Smooth muscle cell (in vitro differentiated cells): Measurements from ENCODE around the gene PTPRN2. TPM values are rescaled to one million over a fixed set of nuclear protein-coding genes. Genes with fewer than 3 reads are reported as not detected.

ENCODE experiments used
- DNase-seq: peaks from one replicate; lab custom pipeline; 2025; ENCODE audit not compliant: unreplicated experiment; lab: John Stamatoyannopoulos, UW
- H2AFZ ChIP-seq: fragments of 200-600 bp; sonication (generic); 2 replicates; pipeline ENCODE4 v1.6.0; 2016; ENCODE audit warnings: antibody characterized with exemption, low read depth, mild to moderate bottlenecking
- H3F3A ChIP-seq: fragments of 200-600 bp; sonication (generic); 2 replicates; pipeline ENCODE4 v1.6.0; 2017; ENCODE audit warnings: antibody characterized with exemption, low read depth
- H3K27ac ChIP-seq: fragments of 200-600 bp; sonication (generic); 2 replicates; pipeline ENCODE4 v1.5.1; 2016; ENCODE audit warnings: low read depth, mild to moderate bottlenecking
- H3K27me3 ChIP-seq: fragments of 200-600 bp; sonication (generic); 2 replicates; pipeline ENCODE4 v1.6.1; 2016; ENCODE audit warnings: low read depth, mild to moderate bottlenecking
- H3K36me3 ChIP-seq: fragments of 200-600 bp; sonication (generic); 2 replicates; pipeline ENCODE4 v1.5.1; 2016; ENCODE audit warnings: low read depth
- H3K4me1 ChIP-seq: fragments of 200-600 bp; sonication (generic); 2 replicates; pipeline ENCODE4 v1.5.1; 2016; ENCODE audit warnings: low read depth
- H3K4me2 ChIP-seq: fragments of 200-600 bp; sonication (generic); 2 replicates; pipeline ENCODE4 v1.6.0; 2016; ENCODE audit warnings: mild to moderate bottlenecking
- H3K4me3 ChIP-seq: fragments of 200-600 bp; sonication (generic); 2 replicates; pipeline ENCODE4 v1.5.1; 2016; ENCODE audit warnings: mild to moderate bottlenecking
- H3K79me2 ChIP-seq: fragments of 200-600 bp; sonication (generic); 2 replicates; pipeline ENCODE4 v1.6.0; 2016; ENCODE audit warnings: low read depth, mild to moderate bottlenecking
- H3K9ac ChIP-seq: fragments of 200-600 bp; sonication (generic); 2 replicates; pipeline ENCODE4 v1.6.0; 2016; ENCODE audit warnings: low read depth
- H3K9me3 ChIP-seq: fragments of 200-600 bp; sonication (generic); replicated peaks from 2 replicates; pipeline ENCODE4 v1.5.1; 2016; ENCODE audit warnings: low read depth
- H4K20me1 ChIP-seq: fragments of 200-600 bp; sonication (generic); 2 replicates; pipeline ENCODE4 v1.6.0; 2016; ENCODE audit warnings: low read depth
- CTCF ChIP-seq: fragments of 200-600 bp; sonication (generic); IDR thresholded peaks from 2 replicates; pipeline ENCODE4 v1.5.1; 2017; ENCODE audit warnings: borderline replicate concordance, mild to moderate bottlenecking, antibody characterized with exemption; ENCODE audit not compliant: insufficient read depth, poor library complexity, severe bottlenecking
- WGBS: methylation state at CpG from one replicate; pipeline ENCODE4 v1.1.7; 2016; ENCODE audit warnings: low lambda C conversion rate; 5-methylcytosine and 5-hydroxymethylcytosine counted together
- polyA plus RNA-seq: library from polyadenylated mRNA; unstranded; fragments of >200 nt; fragmentation: Nextera tagmentation; extraction: Ambion mirVana; gene quantifications from 2 replicates; pipeline ENCODE4 v1.2.1, GENCODE V29; 2016
- total RNA-seq: library from RNA; depleted of rRNA; stranded (reverse); fragments of >200 nt; gene quantifications from 2 replicates; pipeline ENCODE4 v1.2.3, GENCODE V29; 2014

PTPRN2 gene
- total and polyA plus RNA-seq, 2 experiments from 2014 or later = 0.09 to 0.87 TPM

- DNase-seq = no peak
- 96% methylated on average over 32 of the region's 55 CpGs for WGBS
- no peaks in the 10 kb centered on the region for H3K36me3 ChIP-seq
- H3F3A ChIP-seq = no peaks in the 10 kb centered on the region
- no peak overlapping the region for H3K27ac ChIP-seq
- no peak for TF ChIP-seq CTCF
- H3K9ac ChIP-seq = no peak overlapping the region
- no peaks in the 10 kb centered on the region for H4K20me1 ChIP-seq
- H3K4me3 ChIP-seq = no peak overlapping the region
- no peaks in the 10 kb centered on the region for H3K27me3 ChIP-seq
- H3K9me3 ChIP-seq = no peaks in the 10 kb centered on the region
- no peak overlapping the region for H3K4me2 ChIP-seq
- no peaks in the 10 kb centered on the region for H3K79me2 ChIP-seq
- H3K4me1 ChIP-seq = peaks cover 5% of the 10 kb centered on the region
- H2AFZ ChIP-seq = no peak overlapping the region
These were observed 777.5 kb downstream of the PTPRN2 start for GRCh38 chr7:157809863-157810851.

DNA sequence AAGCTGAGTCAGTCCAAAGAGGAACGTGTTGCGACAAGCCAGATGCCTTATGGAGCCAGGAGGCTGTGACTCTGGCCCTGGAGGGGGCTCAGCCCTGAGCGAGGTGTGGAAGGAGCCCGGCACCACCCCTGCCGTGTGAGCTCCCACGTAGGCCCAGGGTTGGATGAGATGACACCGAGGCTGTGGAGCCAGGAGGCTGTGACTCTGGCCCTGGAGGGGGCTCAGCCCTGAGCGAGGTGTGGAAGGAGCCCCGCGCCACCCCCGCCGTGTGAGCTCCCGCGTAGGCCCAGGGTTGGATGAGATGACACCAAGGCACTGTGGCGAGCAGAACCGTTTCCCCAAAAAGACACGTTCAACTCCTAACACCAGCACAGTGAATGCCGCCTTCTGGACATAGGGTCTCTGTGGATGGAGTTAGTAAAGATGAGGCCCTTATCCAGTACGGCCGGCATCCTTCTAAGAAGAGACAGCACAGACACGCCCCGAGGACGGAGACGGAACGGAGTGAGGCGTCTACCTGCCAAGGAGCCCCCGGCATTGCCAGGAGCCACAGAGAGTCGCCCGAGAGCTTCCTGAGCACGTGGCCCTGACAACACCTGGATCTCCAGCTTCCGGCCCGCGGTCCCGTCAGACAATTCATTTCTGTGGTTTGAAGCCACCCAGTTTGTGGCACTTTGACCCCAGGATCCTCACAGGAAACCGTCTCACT is 778.3 kb downstream of the PTPRN2 start:
- no peak for DNase-seq
- Histone ChIP-seq H3K4me3 (no peak overlapping the region), H3K9ac (no peak overlapping the region), H3K27me3 (no peaks in the 10 kb centered on the region), H3F3A (no peaks in the 10 kb centered on the region), H3K36me3 (no peaks in the 10 kb centered on the region), H3K4me2 (no peak overlapping the region), H4K20me1 (no peaks in the 10 kb centered on the region), H3K9me3 (no peaks in the 10 kb centered on the region), H3K79me2 (no peaks in the 10 kb centered on the region), H3K4me1 (peaks cover 5% of the 10 kb centered on the region), H2AFZ (no peak overlapping the region), H3K27ac (no peak overlapping the region)
- 95% methylated on average over 30 of the region's 35 CpGs for WGBS
- no peak for TF ChIP-seq CTCF

GRCh38 chr7:157808042-157808441 is 779.6 kb downstream of the PTPRN2 start:
- WGBS = 95% methylated on average over 3 of the region's 9 CpGs
- no peak for DNase-seq

More at GRCh38 chr7:157808042-157808441, 779.6 kb downstream of the PTPRN2 start:
- no peaks in the 10 kb centered on the region for H3K27me3 ChIP-seq
- H3K36me3 ChIP-seq = no peaks in the 10 kb centered on the region
- H3K9me3 ChIP-seq = no peaks in the 10 kb centered on the region
- H3K4me1 ChIP-seq = peaks cover 5% of the 10 kb centered on the region
- no peak overlapping the region for H3K4me2 ChIP-seq
- H3K9ac ChIP-seq = no peak overlapping the region
- no peaks in the 10 kb centered on the region for H4K20me1 ChIP-seq
- no peak for TF ChIP-seq CTCF
- no peaks in the 10 kb centered on the region for H3F3A ChIP-seq
- H3K4me3 ChIP-seq = no peak overlapping the region
- H2AFZ ChIP-seq = no peak overlapping the region
- no peaks in the 10 kb centered on the region for H3K79me2 ChIP-seq
- no peak overlapping the region for H3K27ac ChIP-seq
